ENCODE measurements around the gene CFAP77. TPM values are rescaled to one million over a fixed set of nuclear protein-coding genes. Genes with fewer than 3 reads are reported as not detected.

The CFAP77 gene
- total RNA-seq, 1 donor from 2014 or later: not detected

- Histone ChIP-seq H3K27me3 (ENCODE audit: control insufficient read depth, insufficient read depth, low read length) (peaks cover 3% of the 10 kb centered on the region), H3K4me3 (ENCODE audit: low read depth, low read length) (no peak overlapping the region), H3K36me3 (ENCODE audit: control insufficient read depth, insufficient read depth, low read length) (no peaks in the 10 kb centered on the region)
- no peak for DNase-seq (ENCODE audit: low read depth)
- no peak for TF ChIP-seq CTCF (IDR thresholded peaks at IDR 0.05; ENCODE audit: insufficient read depth, low read length, severe bottlenecking)
- FAIRE-seq: no peak
These were observed 92.5 kb downstream of the CFAP77 start for GRCh38 chr9:132502480-132502879.

- Histone ChIP-seq H3K36me3 (ENCODE audit: control insufficient read depth, insufficient read depth, low read length) (no peaks in the 10 kb centered on the region), H3K4me3 (ENCODE audit: low read depth, low read length) (no peak overlapping the region), H3K27me3 (ENCODE audit: control insufficient read depth, insufficient read depth, low read length) (peaks cover 3% of the 10 kb centered on the region)
- no peak for TF ChIP-seq CTCF (IDR thresholded peaks at IDR 0.05; ENCODE audit: insufficient read depth, low read length, severe bottlenecking)
- FAIRE-seq (no peak), DNase-seq (ENCODE audit: low read depth) (no peak)
These were observed 93.1 kb downstream of the CFAP77 start for GRCh38 chr9:132503116-132503515.

- Histone ChIP-seq H3K4me3 (ENCODE audit: low read depth, low read length) (no peak overlapping the region), H3K36me3 (ENCODE audit: control insufficient read depth, insufficient read depth, low read length) (no peaks in the 10 kb centered on the region), H3K27me3 (ENCODE audit: control insufficient read depth, insufficient read depth, low read length) (peaks cover 3% of the 10 kb centered on the region)
- DNase-seq (ENCODE audit: low read depth) (no peak), FAIRE-seq (no peak)
- no peak for TF ChIP-seq CTCF (IDR thresholded peaks at IDR 0.05; ENCODE audit: insufficient read depth, low read length, severe bottlenecking)
These were observed 94.5 kb downstream of the CFAP77 start for GRCh38 chr9:132504488-132504887.

- FAIRE-seq (no peak), DNase-seq (ENCODE audit: low read depth) (no peak)
- H3K27me3 ChIP-seq (ENCODE audit: control insufficient read depth, insufficient read depth, low read length): peaks cover 3% of the 10 kb centered on the region
- TF ChIP-seq CTCF (IDR thresholded peaks at IDR 0.05; ENCODE audit: insufficient read depth, low read length, severe bottlenecking): no peak
- no peaks in the 10 kb centered on the region for H3K36me3 ChIP-seq (ENCODE audit: control insufficient read depth, insufficient read depth, low read length)
- no peak overlapping the region for H3K4me3 ChIP-seq (ENCODE audit: low read depth, low read length)
These were observed 96.1 kb downstream of the CFAP77 start for GRCh38 chr9:132505991-132506655.

- no peak for TF ChIP-seq CTCF (IDR thresholded peaks at IDR 0.05; ENCODE audit: insufficient read depth, low read length, severe bottlenecking)
- DNase-seq (ENCODE audit: low read depth) (no peak), FAIRE-seq (no peak)
- Histone ChIP-seq H3K4me3 (ENCODE audit: low read depth, low read length) (no peak overlapping the region), H3K36me3 (ENCODE audit: control insufficient read depth, insufficient read depth, low read length) (no peaks in the 10 kb centered on the region), H3K27me3 (ENCODE audit: control insufficient read depth, insufficient read depth, low read length) (peaks cover 3% of the 10 kb centered on the region)
These were observed 97.1 kb downstream of the CFAP77 start for GRCh38 chr9:132506977-132507669.

Measured in bronchial epithelial cell (primary cell).